Measurements from ENCODE around the gene ASPHD1. TPM values are rescaled to one million over a fixed set of nuclear protein-coding genes. Genes with fewer than 3 reads are reported as not detected.

ASPHD1 gene
- total and polyA plus RNA-seq, 2 of the 8 experiments (the other 6 are each of a cell fraction or from before 2014, with no cell fraction given), result 14.5 to 18.6 TPM

DNA sequence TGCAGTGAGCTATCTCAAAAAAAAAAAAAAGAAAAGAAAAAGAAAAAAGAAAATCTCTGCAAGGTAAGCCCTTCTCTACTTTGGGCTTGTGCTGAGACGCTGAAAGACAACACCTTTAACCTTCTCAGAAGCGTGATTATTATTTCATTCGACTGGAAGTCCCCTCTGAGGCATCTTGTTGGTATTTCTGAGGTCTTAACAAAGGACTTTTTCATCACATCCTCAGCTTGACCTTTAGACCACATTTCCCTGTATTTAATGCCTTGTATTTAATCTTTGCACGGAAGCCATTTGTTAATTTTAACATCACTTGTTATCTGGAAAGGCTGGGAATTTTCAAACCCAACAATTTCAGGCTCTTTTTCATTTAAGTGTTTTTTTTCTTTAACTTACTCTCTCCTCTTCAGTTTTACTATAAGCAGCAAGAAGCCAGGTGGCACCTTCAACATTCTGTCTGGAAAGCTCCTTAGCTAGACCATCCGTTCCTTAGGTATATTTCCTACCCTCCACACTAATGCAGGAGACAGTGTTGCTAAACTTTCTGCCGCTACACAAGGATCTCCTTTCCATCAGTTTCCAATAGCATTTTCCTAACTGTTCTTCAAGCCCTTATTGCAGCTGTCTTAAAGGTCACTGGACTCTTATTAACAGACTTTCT is 15.4 kb downstream of the ASPHD1 start (continued):
- TF ChIP-seq CBX5 (IDR thresholded peaks at IDR 0.05; ENCODE audit: low read depth, low read length), result no peak
- no peak for TF ChIP-seq CHD2 (IDR thresholded peaks at IDR 0.05; ENCODE audit: low read length)
- no peak for TF ChIP-seq POLR2A (IDR thresholded peaks at IDR 0.05; ENCODE audit: control extremely low read depth in 1 of 2, low read depth in 2 of 2, low read length in 2 of 2)
- no peak for TF ChIP-seq KDM1A (IDR thresholded peaks at IDR 0.05; ENCODE audit: borderline replicate concordance, low read length)

Measured in H1 (cell line).